Gastrocnemius medialis (tissue), 4 donors: ENCODE results near the gene COL11A2. TPM values are rescaled to one million over a fixed set of nuclear protein-coding genes. Genes with fewer than 3 reads are reported as not detected.
A peak's percentile ranks its signal among the peaks of the same experiment; 100 is the strongest.

Experiments used
- ATAC-seq, 2 donors: fragments of 150-250 bp; one replicate each; pipeline ENCODE4 v1.9.1; 2016
- DNase-seq, 2 donors: peaks; one replicate each; pipeline ENCODE4 v3.0.0-alpha.2; 2019
- H3K27ac ChIP-seq, 4 donors: fragments of 200-600 bp; sonication (generic); 1 replicate in 1 of 4; 2 replicates in 3 of 4; pipeline ENCODE4 v1.5.1; 2016 to 2018; ENCODE audit warnings: mild to moderate bottlenecking in 2 of 4, moderate library complexity in 1 of 4
- H3K27me3 ChIP-seq, 3 donors: fragments of 200-600 bp; sonication (generic) in 2 of 3; 1 replicate in 1 of 3; 2 replicates in 2 of 3; pipeline versions ENCODE4 v1.5.1 to v1.6.0; 2016 to 2019; ENCODE audit warnings: mild to moderate bottlenecking in 1 of 3, moderate library complexity in 1 of 3
- H3K36me3 ChIP-seq, 2 donors: fragments of 200-600 bp; sonication (generic) in 1 of 2; one replicate each; pipeline ENCODE4 v1.5.1; 2017 to 2018
- H3K4me1 ChIP-seq, 2 donors: fragments of 200-600 bp; sonication (generic) in 1 of 2; one replicate each; pipeline ENCODE4 v1.5.1; 2016 to 2017; ENCODE audit warnings: mild to moderate bottlenecking in 2 of 2
- H3K4me3 ChIP-seq, 4 donors: fragments of 200-600 bp; sonication (generic) in 3 of 4; 1 replicate in 1 of 4; 2 replicates in 3 of 4; pipeline ENCODE4 v1.5.1; 2016 to 2019; ENCODE audit warnings: mild to moderate bottlenecking in 2 of 4
- H3K9me3 ChIP-seq, 3 donors: fragments of 200-600 bp; sonication (generic) in 2 of 3; 1 replicate in 1 of 3; 2 replicates in 2 of 3; pipeline ENCODE4 v1.5.1; 2016 to 2019
- POLR2A ChIP-seq, 2 donors: fragments of 450-650 bp; IDR thresholded peaks; one replicate each; pipeline ENCODE4 v1.6.1; 2017; ENCODE audit warnings: antibody characterized with exemption in 2 of 2, mild to moderate bottlenecking in 2 of 2, moderate library complexity in 2 of 2
- in situ Hi-C, 4 donors: fragments of 200-750 bp; cut with MboI; loops; one replicate each; pipeline versions ENCODE4 v1.15.0 to v1.8.0; 2017; ENCODE audit warnings: low sequenced_read_pairs in 4 of 4
- intact Hi-C: fragments of 100-400 bp; cut with DNase I; formaldehyde crosslinking; loops from one replicate; pipeline ENCODE4 v1.15.1; 2023; ENCODE audit warnings: low total_unique reads
- total RNA-seq, 4 donors: library from RNA; depleted of rRNA; stranded (reverse); fragments of >200 nt; gene quantifications; one replicate each; pipeline versions ENCODE4 v1.1.0 to v1.2.3, GENCODE V29; 2016
- TF ChIP-seq, protein P1 (sequence below), 5 experiments: fragments of 450-650 bp in 3 of 5; fragments of 200-600 bp in 2 of 5; sonication (generic) in 2 of 5; IDR thresholded peaks in 4 of 5; conservative IDR thresholded peaks in 1 of 5; 1 replicate in 4 of 5; 2 replicates in 1 of 5; pipeline ENCODE4 v1.5.1; 2016 to 2019; ENCODE audit warnings: antibody characterized with exemption in 5 of 5, mild to moderate bottlenecking in 3 of 5, moderate library complexity in 3 of 5

Gene COL11A2
- total RNA-seq, 4 donors from 2014 or later: 0.31 to 0.92 (median 0.47) TPM

DNA sequence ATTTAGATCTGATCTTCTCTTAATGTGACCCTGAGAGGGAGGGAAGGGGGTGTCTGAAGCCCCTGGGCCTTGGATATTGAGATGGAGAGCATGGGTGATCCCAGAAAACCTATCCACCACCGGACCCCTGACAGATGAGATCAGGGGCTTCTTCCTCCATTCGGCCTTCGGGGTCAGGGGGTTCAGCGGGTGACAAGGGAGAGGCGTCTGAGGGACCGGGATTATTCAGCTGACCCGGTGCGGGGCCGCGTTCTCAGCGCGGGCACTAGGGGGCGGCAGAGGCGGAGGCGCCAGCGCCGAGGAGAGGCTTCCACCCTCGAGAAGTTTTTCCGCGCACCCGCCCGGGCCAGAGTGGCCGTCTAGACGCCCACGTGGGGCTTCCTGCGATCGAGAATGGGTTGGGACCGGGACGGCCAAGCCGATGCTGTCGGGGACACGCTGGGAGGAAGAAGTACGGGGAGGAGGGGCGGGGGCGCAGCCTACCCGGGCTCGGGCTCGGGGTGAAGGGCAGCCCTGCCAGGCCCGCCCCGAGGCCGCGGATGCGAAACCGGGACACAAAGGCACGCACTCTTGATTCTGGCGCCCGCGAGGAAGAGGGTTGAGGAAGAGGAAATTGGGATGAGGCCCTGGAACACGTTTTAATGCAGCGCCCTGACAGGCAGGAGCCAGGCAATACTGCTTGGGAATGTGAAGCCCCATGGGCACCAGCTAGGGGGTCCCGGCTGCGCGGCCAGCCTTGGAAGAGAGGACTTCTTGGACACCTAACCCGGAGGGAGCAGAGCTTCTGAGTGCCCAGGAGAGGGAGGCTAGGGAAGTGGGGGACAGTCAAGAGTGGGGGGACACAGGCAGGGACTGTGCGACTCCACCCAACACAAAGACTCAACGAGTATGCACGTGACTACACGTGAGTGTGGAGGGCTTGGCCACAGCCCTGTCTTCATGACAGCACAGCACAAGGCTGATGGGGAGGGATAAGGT lies 30.6 kb downstream of the COL11A2 start:
- in situ Hi-C loops: loop anchor here in 3 of 4 donors (5.0 to 10.0 kb wide), 2 partner anchors 83 to 86 kb away; no protein-coding TSS in a partner anchor
- H3K4me1 ChIP-seq: peaks cover 0 to 6% of the 10 kb centered on the region in 2 donors
- intact Hi-C loops: loop anchor here (1.0 to 10.0 kb wide), 4 partner anchors 36 to 147 kb away; no protein-coding TSS in a partner anchor
- no peaks in the 10 kb centered on the region for H3K36me3 ChIP-seq
- ATAC-seq (peak; percentile 88 to 94), DNase-seq (peak; percentile 34 to 70)
- H3K9me3 ChIP-seq: no peaks in the 10 kb centered on the region
- no peak for TF ChIP-seq POLR2A (IDR thresholded peaks at IDR 0.05)
- TF ChIP-seq, protein P1, sequence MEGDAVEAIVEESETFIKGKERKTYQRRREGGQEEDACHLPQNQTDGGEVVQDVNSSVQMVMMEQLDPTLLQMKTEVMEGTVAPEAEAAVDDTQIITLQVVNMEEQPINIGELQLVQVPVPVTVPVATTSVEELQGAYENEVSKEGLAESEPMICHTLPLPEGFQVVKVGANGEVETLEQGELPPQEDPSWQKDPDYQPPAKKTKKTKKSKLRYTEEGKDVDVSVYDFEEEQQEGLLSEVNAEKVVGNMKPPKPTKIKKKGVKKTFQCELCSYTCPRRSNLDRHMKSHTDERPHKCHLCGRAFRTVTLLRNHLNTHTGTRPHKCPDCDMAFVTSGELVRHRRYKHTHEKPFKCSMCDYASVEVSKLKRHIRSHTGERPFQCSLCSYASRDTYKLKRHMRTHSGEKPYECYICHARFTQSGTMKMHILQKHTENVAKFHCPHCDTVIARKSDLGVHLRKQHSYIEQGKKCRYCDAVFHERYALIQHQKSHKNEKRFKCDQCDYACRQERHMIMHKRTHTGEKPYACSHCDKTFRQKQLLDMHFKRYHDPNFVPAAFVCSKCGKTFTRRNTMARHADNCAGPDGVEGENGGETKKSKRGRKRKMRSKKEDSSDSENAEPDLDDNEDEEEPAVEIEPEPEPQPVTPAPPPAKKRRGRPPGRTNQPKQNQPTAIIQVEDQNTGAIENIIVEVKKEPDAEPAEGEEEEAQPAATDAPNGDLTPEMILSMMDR (IDR thresholded peaks at IDR 0.05 in 4 of 5, conservative IDR thresholded peaks at IDR 0.05 in 1 of 5): peak; percentile 76 to 97 (median 94)
- H3K27me3 ChIP-seq: no peaks in the 10 kb centered on the region
- H3K4me3 ChIP-seq: peak overlapping the region; percentile 52 to 77 (median 62)
- peak overlapping the region in 2 of 4 donors; percentile 15 to 41 for H3K27ac ChIP-seq

DNA sequence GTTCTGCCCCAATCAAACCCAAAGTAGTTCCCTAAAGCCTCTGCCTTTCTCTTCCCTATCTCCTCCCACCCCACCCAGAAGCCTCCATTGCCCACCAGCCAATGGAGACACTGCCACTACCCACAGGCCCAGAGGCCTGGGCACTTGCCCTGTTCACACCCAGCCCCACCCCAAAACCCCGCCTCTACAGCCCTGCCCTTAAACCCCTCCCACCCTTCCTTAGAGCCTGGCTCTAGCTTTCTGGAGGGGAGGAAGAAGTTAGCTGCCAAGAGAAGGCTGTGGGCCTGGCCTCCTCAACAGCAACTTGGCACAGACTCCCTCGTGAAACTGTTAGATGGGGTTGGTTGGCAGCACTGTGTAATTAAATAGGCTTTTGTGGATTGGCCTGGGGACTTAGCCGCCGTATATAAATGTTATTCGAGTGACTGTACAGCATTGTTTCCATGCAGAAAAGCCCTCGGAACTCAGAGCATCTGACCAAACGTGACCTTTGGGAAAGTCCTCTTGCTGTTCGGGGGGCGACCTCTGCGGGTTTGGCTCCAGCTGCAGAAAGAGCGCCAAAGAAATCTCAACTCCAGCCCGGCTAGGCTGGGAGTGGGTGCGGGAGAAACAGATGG lies 31.4 kb downstream of the COL11A2 start:
- in situ Hi-C loops (loop anchor here in 3 of 4 donors (5.0 to 10.0 kb wide), 2 partner anchors 84 to 86 kb away; no protein-coding TSS in a partner anchor), intact Hi-C loops (loop anchor here (1.0 to 10.0 kb wide), 4 partner anchors 36 to 146 kb away; no protein-coding TSS in a partner anchor)
- Histone ChIP-seq H3K4me1 (peaks cover 0 to 6% of the 10 kb centered on the region in 2 donors), H3K4me3 (peak overlapping the region in 2 of 4 donors; percentile 65 to 77), H3K27me3 (no peaks in the 10 kb centered on the region), H3K27ac (peak overlapping the region in 2 of 4 donors; percentile 15 to 41), H3K9me3 (no peaks in the 10 kb centered on the region), H3K36me3 (no peaks in the 10 kb centered on the region)
- ATAC-seq: peak in 1 of 2 donors; percentile 10
- DNase-seq: no peak
- no peak for TF ChIP-seq POLR2A (IDR thresholded peaks at IDR 0.05)
- TF ChIP-seq, protein P1 (IDR thresholded peaks at IDR 0.05 in 4 of 5, conservative IDR thresholded peaks at IDR 0.05 in 1 of 5): no peak

DNA sequence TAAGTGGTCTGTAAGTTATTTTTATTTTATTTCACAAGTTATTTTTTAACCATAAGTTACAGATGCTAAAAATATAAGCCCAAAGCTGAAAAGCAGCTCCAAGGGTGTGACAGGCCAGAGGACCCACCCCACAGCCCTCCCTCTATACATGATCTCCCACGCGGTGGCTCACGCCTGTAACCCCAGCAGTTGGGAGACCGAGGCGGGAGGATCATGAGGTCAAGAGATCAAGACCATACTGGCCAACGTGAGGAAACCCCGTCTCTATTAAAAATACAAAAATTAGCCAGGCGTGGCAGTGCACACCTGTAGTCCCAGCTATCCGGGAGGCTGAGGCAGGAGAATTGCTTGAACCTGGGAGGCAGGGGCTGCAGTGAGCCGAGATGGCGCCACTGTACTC lies 32.2 kb downstream of the COL11A2 start:
- H3K27ac ChIP-seq: no peak overlapping the region
- no peaks in the 10 kb centered on the region for H3K9me3 ChIP-seq
- intact Hi-C loops (loop anchor here (2.0 to 10.0 kb wide), 2 partner anchors 41 to 145 kb away; no protein-coding TSS in a partner anchor), in situ Hi-C loops (loop anchor here in 3 of 4 donors (5.0 to 10.0 kb wide), 2 partner anchors 85 to 87 kb away; no protein-coding TSS in a partner anchor)
- DNase-seq (no peak), ATAC-seq (no peak)
- no peaks in the 10 kb centered on the region for H3K27me3 ChIP-seq
- H3K36me3 ChIP-seq: no peaks in the 10 kb centered on the region
- no peak overlapping the region for H3K4me3 ChIP-seq
- H3K4me1 ChIP-seq: peaks cover 0 to 6% of the 10 kb centered on the region in 2 donors
- TF ChIP-seq, protein P1 (IDR thresholded peaks at IDR 0.05 in 4 of 5, conservative IDR thresholded peaks at IDR 0.05 in 1 of 5): no peak
- no peak for TF ChIP-seq POLR2A (IDR thresholded peaks at IDR 0.05)

DNA sequence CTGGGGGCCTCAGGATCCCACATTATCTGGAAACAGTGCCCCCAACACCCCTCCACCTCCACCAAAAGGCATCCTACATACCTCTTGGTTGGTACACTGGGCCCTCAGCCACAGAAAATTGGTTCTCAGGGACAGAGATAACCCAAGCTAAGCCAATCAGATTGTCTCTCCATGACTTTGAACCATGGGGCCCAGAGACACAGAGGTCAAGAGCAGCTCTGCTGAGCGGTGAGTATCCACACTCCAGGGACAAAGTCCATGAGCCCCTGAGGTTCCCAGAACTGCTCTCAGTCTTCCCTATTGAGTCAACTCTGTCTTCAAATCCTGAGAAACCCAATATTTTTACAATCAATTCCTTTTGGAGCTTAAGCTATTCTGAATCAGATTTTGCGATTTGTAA lies 35.3 kb downstream of the COL11A2 start:
- no peak overlapping the region for H3K4me3 ChIP-seq
- no peak for TF ChIP-seq POLR2A (IDR thresholded peaks at IDR 0.05)
- TF ChIP-seq, protein P1 (IDR thresholded peaks at IDR 0.05 in 4 of 5, conservative IDR thresholded peaks at IDR 0.05 in 1 of 5): no peak
- no peaks in the 10 kb centered on the region for H3K9me3 ChIP-seq
- H3K27ac ChIP-seq: no peak overlapping the region
- H3K27me3 ChIP-seq: no peaks in the 10 kb centered on the region
- DNase-seq: no peak
- H3K4me1 ChIP-seq: peaks cover 0 to 6% of the 10 kb centered on the region in 2 donors
- intact Hi-C loops: no loop called here
- ATAC-seq: no peak
- no peaks in the 10 kb centered on the region for H3K36me3 ChIP-seq
- in situ Hi-C loops: no loop called here
